Activated CD4-positive, alpha-beta T cell treated with anti-CD3 and anti-CD28 coated beads, Interleukin-2, Interleukin-6, amounts not matched to agents 100 ng/mL and 50 ng/mL, durations not matched to agents 16 hours and 8 hours (primary cell): ENCODE results near the gene SLAIN1.
A peak's percentile ranks its signal among the peaks of the same experiment; 100 is the strongest.

Experiments
- DNase-seq: peaks from one replicate; pipeline ENCODE4 v3.0.0-alpha.2; 2020

Gene SLAIN1

DNA sequence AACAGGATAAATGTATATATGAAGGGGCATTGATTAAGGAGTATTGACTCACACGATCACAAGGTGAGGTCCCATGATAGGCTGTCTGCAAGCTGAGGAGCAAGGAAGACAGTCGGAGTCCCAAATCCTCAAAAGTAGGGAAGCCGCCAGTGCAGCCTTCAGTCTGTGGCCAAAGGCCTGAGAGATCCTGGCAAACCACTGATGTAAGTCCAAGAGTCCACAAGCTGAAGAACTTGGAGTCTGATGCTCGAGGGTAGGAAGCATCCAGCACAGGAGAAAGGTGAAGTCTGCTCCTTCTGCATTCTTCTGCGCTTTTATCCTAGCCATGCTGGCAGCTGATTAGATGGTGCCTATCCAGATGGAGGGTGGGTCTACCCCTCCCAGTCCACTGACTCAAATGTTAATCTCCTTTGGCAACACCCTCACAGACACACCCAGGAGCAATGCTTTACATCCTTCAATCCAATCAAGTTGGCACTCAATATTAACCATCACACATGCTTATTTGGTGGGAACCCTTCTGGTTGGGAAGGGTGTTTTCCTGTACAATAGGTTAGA lies 55.1 kb downstream of the SLAIN1 start:
- no peak for DNase-seq

DNA sequence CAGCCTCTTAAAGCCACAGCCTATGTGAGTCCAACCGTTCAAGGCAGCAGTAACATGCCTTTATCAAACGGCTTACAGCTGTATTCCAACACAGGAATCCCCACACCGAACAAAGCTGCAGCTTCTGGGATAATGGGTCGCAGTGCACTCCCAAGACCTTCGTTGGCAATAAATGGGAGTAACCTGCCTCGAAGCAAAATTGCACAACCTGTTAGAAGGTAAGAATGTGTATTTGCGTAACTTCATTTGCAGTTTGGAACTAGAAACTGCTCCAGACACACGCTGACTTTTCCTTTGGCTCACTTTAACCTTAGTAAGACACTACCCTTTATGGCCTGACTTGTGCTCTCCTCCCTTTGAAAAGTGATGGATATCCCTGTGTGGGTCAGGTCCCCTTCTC lies 63.4 kb downstream of the SLAIN1 start:
- DNase-seq, result no peak

DNA sequence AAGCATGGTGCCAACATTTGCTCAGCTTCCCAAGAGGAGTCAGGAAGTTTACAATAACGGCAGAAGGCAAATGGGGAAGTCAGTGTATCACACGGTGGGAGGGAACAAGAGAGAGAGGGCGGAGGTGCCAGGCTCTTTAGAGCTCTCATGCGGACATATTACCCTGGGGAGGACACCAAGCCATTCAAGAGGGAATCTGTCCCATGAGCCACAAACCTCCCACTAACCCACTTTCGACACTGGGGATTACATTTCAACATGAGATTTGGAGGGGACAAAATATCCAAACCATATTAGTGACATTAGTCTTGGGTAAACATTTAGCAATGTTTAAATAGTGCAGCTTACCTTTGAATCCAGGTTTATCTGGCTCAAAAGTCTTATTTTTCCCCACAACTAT lies 69.9 kb downstream of the SLAIN1 start:
- DNase-seq, result no peak

DNA sequence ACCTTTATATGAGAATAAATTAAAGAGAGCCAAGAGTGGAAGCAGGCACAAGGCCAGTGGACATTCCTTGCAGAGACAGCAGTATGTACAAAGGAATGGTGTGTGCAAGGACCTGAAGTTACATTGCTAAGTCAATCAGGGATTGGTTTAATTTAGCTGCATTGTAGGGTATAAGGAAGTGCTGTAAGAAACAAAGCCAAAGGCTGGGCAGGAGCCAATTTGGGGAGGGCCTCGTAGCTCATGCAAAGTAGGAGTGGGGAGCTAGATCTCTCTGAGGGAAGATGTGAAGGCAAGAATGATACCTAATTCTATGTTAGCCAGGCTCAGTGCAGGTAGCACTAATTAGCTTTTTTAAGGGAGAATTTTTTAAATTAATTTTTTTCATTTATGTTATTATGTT lies 76.7 kb downstream of the SLAIN1 start:
- DNase-seq, result no peak

DNA sequence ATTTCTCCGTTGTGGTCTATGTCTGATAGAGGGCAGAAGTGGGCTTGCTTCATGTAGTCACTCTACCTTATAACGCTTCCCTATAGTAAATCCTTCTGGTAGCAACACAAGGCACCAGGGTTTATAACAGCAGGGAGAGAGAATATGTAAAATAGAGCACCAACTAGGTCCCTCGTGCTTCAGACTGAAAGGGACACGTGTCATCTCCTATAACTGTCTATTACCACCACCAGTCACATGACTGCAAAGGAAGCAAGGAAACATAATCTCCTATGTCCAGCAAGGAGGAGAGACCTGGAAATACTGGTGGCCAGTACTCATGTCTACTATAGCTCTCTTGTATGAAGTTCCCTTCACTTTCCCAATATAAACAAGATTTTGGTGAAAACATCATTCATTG lies 79.2 kb downstream of the SLAIN1 start:
- no peak for DNase-seq

DNA sequence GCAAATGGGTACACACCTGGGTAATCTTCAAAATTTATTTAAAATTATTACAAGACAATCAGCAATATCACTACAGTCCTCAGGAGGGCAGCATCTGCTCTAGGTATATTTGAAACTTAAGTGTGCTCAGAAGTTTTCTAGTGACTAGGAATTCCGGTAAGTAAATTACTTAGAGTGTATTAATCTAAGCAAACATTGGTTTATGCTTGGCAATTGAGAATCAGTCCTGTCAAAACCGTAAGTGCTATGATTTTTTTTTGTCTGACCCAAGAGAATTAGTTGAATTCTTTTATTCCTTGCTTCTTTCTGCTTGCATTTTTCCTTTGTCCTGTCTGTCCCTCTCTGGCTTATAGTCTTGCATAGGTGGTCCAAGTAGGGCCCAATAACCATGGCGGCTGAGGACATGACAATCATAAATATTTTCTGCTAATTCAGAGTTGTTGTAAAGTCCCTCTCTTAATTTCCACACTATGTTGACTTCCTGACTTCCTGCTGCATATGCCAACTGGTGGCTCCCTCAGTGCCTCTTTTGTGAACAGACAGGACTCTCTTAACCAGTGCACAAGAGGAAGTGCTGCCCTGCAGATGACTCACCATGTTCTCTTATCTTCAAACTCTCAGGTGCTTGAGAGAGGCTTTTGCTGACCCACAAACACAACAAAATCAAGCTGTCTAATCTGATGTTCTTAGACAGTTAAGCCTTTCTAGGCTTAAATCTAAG lies 82.2 kb downstream of the SLAIN1 start:
- DNase-seq, result peak; percentile 42

DNA sequence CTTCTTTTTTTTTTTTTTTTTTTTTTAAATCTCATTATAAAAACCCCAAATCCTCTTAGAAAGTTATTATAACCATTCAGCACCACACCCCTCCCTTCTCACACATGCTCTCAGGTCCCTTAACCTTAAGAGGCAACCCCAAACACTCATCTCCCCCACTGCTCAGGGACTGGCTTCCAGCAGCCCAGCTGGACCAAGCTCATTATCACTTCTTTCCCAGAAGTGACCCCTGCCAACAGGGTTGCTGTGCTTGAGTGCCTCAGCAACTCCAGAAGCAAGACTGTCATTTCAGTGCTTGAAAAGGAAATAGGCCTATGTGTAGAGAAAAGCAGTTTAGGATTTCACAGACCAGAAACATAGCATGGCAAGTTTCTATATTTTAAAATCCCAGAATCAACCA lies 84.3 kb downstream of the SLAIN1 start:
- DNase-seq, result no peak

DNA sequence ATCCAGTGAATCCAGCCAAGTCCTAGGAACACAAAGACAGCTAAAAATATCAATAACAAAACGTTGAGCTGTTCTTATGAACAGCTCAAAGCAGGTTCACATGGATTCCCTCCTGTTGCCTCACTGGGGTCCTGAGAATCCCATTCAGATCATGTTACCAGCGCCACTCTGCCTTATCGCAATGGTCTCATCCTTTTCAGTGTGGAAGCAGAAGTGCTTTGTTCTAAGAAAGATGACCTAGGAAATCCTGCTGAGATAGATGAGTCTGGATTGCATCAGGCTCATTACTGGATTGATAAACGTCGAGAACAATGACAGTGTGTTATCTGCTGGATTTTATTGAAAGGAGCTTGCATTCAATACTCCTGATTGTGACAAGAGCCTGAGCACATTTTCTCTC lies 87.0 kb downstream of the SLAIN1 start:
- no peak for DNase-seq

DNA sequence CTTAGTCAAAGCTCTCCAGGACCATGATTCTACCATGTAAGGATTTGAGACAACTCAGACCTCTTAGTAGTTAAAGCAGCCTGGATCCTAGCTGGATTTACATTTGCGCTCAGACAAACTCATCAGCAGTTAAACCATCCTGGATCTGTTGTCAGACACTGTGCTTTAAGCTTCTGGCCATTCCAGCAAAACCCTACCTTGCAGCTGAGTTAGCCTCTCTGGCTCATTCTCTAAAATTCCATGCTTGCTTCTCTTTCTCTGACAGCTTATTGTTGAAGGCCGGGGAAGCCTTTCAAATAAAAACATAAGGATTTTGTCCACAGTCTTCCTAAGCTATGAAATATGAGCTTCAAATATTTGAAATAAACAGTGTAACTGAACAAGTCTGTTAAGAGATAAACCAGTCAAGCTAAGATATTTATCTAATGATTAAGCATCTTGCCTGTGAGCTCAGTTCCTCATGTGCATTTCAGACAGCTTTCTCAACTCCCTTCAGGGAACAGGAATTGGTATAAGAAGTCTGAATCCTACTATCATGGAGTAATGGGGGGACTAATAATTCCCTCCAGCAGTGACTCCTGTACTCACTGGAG lies 89.3 kb downstream of the SLAIN1 start:
- no peak for DNase-seq

DNA sequence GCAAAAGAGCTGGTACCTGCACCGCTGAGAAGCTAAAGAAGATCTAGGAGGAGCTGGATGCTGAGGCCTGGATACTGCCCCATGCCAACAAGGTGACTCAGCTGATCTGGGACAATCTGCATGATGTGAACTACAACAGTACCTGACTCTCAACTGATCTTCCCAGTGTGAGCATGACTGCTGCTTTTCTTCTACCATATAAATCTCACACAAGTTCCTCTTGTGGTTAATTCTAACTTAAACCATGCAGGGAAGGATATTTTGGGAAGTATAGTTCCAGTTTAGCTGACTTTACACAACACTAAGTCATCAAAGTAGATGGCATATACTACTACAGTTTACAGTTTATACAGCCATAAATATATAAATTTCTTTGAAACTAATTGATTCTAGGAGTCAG lies 91.9 kb downstream of the SLAIN1 start:
- DNase-seq, result no peak

DNA sequence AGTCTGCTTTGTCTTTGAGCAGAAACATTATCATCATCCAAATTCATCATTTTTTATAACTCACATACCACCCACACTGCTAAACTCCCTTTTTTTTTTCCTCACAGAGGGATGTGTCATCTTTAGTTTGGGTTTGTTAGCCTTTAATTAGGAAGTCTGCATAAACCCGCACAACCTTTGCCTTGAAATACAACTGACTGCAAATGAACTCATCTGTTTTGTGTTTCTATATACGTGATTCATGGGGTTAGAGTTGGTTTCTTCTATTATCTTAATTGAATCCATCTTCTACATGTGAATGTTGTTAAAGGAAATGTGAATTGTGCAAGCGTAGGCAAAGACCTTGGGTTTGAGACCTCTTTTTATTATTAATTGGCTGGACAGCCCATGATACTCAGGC lies 102.7 kb downstream of the SLAIN1 start:
- no peak for DNase-seq

DNA sequence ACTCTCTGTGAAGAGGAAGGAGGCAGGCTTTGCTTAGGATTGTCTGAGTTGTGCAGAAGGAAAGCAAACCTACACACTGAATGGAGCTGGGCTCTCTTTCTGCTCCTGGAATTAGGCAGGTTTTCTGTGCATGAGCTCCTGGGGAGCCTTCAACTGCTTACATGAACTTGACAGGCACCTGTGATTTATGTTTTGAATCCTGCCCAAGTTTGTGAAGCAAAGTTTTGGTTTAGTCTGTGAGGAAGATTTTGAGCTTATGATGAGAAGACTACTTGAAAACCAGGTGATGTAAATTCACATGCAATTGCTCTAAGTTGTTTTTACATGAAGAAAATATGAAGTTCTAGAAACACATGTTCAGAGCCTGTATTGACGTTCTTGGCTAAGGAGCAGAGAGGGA lies 109.0 kb downstream of the SLAIN1 start:
- no peak for DNase-seq

DNA sequence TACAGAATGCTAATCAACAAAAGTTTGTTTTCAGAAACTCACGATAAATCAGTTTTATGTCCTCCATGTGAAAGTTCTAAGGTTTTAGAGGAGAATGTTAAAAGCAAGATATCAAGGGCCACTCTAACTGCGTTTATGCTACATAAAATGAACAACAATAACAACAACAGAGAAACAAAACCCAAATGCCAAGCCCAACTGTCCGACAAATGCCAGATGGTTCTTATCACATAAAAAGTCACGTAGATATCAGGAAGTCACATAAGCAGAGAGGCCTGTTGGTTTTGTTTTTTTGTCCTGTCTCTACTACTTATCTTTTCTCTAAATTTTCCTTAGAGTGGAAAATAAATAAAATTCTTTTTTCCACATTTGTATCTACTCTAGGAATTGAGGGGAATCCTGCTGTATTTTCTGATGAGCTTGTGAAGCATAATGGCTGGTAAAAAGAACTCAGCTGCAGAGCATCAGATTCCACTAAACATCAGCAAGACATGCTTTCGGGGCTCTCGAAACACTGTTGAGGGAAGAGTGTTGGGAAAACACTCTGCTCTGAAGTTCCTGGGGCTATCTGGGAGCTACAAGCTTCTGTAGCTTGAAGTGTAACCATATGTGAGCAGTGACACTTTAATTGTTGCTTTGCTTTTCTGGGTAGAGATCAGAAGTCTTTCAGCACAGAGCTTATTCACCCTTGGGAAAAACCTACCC lies 110.1 kb downstream of the SLAIN1 start:
- DNase-seq, result no peak

DNA sequence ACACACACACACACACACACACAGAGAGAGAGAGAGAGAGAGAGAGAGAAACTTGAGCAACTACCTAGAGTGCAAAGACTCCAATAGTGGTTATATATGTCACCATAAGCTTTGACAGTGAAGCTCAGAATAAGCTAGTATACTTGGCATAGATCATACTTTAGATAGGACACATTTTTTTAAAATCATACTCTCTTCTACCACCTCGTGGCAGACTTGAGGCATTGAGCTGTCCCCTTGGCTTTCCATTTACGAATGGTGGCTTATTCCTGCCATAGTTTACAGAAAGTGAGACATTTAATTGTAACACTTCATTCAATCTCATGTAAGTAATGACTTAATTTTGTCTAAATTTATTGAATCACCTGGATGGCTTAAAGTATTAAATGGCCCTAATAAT lies 112.9 kb downstream of the SLAIN1 start:
- DNase-seq, result peak; percentile 28

DNA sequence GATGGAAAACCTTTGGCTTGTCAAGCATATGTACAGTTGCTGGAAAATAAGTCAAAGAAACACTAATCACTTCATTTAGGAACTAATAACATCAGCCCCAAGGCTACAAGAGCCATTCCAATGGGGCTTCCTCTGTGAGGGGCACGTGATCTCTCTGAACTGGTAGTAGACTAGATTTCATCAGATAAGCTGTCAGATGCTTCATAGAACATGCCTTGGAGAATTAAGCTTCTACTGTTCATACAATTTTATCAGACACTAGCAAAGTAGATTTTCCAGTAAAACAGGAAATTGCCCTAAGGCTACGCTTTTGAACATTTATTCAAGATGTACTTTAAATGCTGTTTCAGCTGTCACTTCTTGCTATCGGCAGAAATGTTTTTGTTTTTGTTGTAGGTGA lies 113.4 kb downstream of the SLAIN1 start:
- no peak for DNase-seq

DNA sequence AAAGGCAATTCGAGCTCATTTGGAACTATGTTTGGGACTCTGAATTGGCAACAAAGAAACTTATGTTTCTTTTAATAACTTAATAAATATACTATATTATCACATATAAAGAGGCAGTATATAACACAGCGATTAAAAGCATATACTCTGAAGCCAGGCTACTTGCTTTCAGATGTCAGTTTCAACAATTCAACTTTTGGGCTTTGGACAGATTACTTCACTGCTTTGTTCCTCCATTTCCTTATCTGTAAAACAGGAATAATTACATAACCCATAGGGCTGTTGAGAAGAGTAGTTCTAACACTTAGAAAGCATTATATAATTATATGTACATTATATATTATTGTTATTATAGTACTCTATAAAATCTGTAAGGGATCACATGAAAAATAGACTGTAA lies 113.9 kb downstream of the SLAIN1 start:
- DNase-seq, result no peak

DNA sequence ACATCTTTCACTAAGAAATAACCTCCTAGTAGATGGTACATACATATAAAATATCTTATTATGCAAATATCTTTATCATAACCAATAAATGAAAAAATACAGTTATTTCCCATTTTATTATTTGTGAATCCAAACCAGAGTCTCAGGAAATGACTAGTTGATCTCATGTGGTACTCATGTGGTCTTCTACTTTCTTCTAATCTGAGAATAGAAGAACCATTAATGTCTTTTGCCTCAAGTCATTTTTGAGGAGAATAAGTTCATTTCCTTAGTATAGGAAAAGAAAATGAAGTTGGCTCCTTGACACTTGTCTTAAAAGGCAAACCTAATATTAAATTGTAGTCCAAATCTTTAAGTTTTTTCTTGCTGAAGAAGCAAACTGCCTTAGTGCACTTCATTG lies 114.5 kb downstream of the SLAIN1 start:
- no peak for DNase-seq
